SK-N-SH treated with all-trans-retinoic acid at 6 μM for 48 hours (cell line): ENCODE results near the gene HPN.

Experiments
- ATAC-seq: fragments of 200-7000 bp; cut with Tn5 transposase; 3 replicates; pipeline ENCODE4 v1.9.1; 2020; ENCODE audit warnings: mild to moderate bottlenecking, moderate library complexity
- ARNTL ChIP-seq: fragments of 450-650 bp; formaldehyde crosslinking; IDR thresholded peaks from 2 replicates; pipeline ENCODE4 v1.5.0; 2020; ENCODE audit warnings: low read depth, mild to moderate bottlenecking, moderate library complexity, borderline replicate concordance
- BACH2 ChIP-seq: fragments of 250-450 bp; sonication (Bioruptor Pico); IDR thresholded peaks from 2 replicates; pipeline ENCODE4 v1.9.0; 2021; ENCODE audit warnings: mild to moderate bottlenecking, borderline replicate concordance
- CSDC2 ChIP-seq: fragments of 250-450 bp; sonication (Bioruptor Pico); IDR thresholded peaks from 2 replicates; pipeline ENCODE4 v1.5.0; 2020; ENCODE audit warnings: mild to moderate bottlenecking, moderate library complexity
- ESRRG ChIP-seq: fragments of 250-450 bp; sonication (Bioruptor Pico); IDR thresholded peaks from 2 replicates; pipeline ENCODE4 v1.6.1; 2021; ENCODE audit warnings: mild to moderate bottlenecking
- GLIS3 ChIP-seq: fragments of 250-450 bp; sonication (Bioruptor Pico); IDR thresholded peaks from 2 replicates; pipeline ENCODE4 v1.5.0; 2020; ENCODE audit warnings: mild to moderate bottlenecking, moderate library complexity
- ISL1 ChIP-seq: fragments of 250-450 bp; sonication (Bioruptor Pico); IDR thresholded peaks from 2 replicates; pipeline ENCODE4 v2.1.2; 2022; ENCODE audit warnings: mild to moderate bottlenecking, moderate library complexity
- OSR1 ChIP-seq: fragments of 250-450 bp; sonication (Bioruptor Pico); IDR thresholded peaks from 2 replicates; pipeline ENCODE4 v1.8.0; 2022; ENCODE audit warnings: moderate library complexity, mild to moderate bottlenecking, inconsistent platforms
- PPARA ChIP-seq: fragments of 250-450 bp; sonication (Bioruptor Pico); IDR thresholded peaks from 2 replicates; pipeline ENCODE4 v1.5.0; 2020; ENCODE audit warnings: mild to moderate bottlenecking, borderline replicate concordance
- RARB ChIP-seq: fragments of 250-450 bp; sonication (Bioruptor Pico); IDR thresholded peaks from 2 replicates; pipeline ENCODE4 v1.8.0; 2021; ENCODE audit warnings: mild to moderate bottlenecking, moderate library complexity
- SNAI2 ChIP-seq: fragments of 250-450 bp; sonication (Bioruptor Pico); IDR thresholded peaks from 2 replicates; pipeline ENCODE4 v1.5.0; 2020; ENCODE audit warnings: mild to moderate bottlenecking, moderate library complexity
- TCF4 ChIP-seq: fragments of 250-450 bp; sonication (Bioruptor Pico); IDR thresholded peaks from 2 replicates; pipeline ENCODE4 v1.8.0; 2021; ENCODE audit warnings: mild to moderate bottlenecking, moderate library complexity, borderline replicate concordance
- TOX ChIP-seq: fragments of 250-450 bp; sonication (Bioruptor Pico); IDR thresholded peaks from 2 replicates; pipeline ENCODE4 v1.8.0; 2021; ENCODE audit warnings: mild to moderate bottlenecking, moderate library complexity, borderline replicate concordance
- ZC3H10 ChIP-seq: fragments of 250-450 bp; sonication (Bioruptor Pico); IDR thresholded peaks from 2 replicates; pipeline ENCODE4 v1.5.1; 2021; ENCODE audit warnings: mild to moderate bottlenecking, moderate library complexity
- ZFP3 ChIP-seq: fragments of 250-450 bp; sonication (Bioruptor Pico); IDR thresholded peaks from 2 replicates; pipeline ENCODE4 v1.5.0; 2020; ENCODE audit warnings: mild to moderate bottlenecking, moderate library complexity
- ZFP30 ChIP-seq: fragments of 450-650 bp; formaldehyde crosslinking; IDR thresholded peaks from 2 replicates; pipeline ENCODE4 v1.5.0; 2022; ENCODE audit warnings: mild to moderate bottlenecking, moderate library complexity
- ZNF565 ChIP-seq: fragments of 450-650 bp; formaldehyde crosslinking; conservative IDR thresholded peaks from 2 replicates; pipeline ENCODE4 v1.5.0; 2020; ENCODE audit warnings: low read depth, mild to moderate bottlenecking, moderate library complexity
- ZNF70 ChIP-seq: fragments of 450-650 bp; formaldehyde crosslinking; IDR thresholded peaks from 2 replicates; pipeline ENCODE4 v1.5.0; 2020; ENCODE audit warnings: mild to moderate bottlenecking, moderate library complexity
- ZNF8 ChIP-seq: fragments of 450-650 bp; formaldehyde crosslinking; IDR thresholded peaks from 2 replicates; pipeline ENCODE4 v1.5.0; 2020; ENCODE audit warnings: mild to moderate bottlenecking, moderate library complexity
- TF ChIP-seq, protein P1 (sequence below): fragments of 250-450 bp; sonication (Bioruptor Pico); IDR thresholded peaks from 2 replicates; pipeline ENCODE4 v1.5.1; 2020; ENCODE audit warnings: low read depth, mild to moderate bottlenecking, moderate library complexity
- TF ChIP-seq, protein P2 (sequence below): fragments of 250-450 bp; sonication (Bioruptor Pico); IDR thresholded peaks from 2 replicates; pipeline ENCODE4 v1.8.0; 2020; ENCODE audit warnings: mild to moderate bottlenecking, moderate library complexity, borderline replicate concordance
- TF ChIP-seq, protein P3 (sequence below): fragments of 250-450 bp; sonication (Bioruptor Pico); IDR thresholded peaks from 2 replicates; pipeline ENCODE4 v1.5.1; 2021; ENCODE audit warnings: mild to moderate bottlenecking, moderate library complexity
- TF ChIP-seq, protein P4 (sequence below): fragments of 250-450 bp; sonication (Bioruptor Pico); IDR thresholded peaks from 2 replicates; pipeline ENCODE4 v1.8.0; 2021; ENCODE audit warnings: low read depth, mild to moderate bottlenecking, moderate library complexity, borderline replicate concordance
- TF ChIP-seq, protein P5 (sequence below): fragments of 250-450 bp; sonication (Bioruptor Pico); IDR thresholded peaks from 2 replicates; pipeline ENCODE4 v1.5.0; 2020; ENCODE audit warnings: mild to moderate bottlenecking, moderate library complexity

HPN gene

DNA sequence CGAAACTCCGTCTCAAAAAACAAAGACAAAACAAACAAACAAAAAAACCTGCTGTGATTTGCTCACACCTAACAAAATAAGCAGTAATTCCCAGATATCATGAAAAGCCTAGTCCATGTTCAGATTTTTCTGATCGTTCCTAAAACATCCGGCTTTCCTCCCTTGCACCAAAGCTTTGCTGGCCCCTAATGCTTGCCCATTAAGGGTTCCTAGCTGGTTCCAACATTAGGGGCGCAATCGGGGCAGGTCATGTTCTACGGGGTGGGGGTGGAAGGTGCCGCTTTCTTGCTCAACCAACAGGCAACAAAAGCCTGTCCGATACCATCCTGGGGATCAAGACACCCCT, 48.6 kb downstream of the HPN start:
- TF ChIP-seq ARNTL (CRISPR knock-in tag): no peak
- no peak for ATAC-seq

DNA sequence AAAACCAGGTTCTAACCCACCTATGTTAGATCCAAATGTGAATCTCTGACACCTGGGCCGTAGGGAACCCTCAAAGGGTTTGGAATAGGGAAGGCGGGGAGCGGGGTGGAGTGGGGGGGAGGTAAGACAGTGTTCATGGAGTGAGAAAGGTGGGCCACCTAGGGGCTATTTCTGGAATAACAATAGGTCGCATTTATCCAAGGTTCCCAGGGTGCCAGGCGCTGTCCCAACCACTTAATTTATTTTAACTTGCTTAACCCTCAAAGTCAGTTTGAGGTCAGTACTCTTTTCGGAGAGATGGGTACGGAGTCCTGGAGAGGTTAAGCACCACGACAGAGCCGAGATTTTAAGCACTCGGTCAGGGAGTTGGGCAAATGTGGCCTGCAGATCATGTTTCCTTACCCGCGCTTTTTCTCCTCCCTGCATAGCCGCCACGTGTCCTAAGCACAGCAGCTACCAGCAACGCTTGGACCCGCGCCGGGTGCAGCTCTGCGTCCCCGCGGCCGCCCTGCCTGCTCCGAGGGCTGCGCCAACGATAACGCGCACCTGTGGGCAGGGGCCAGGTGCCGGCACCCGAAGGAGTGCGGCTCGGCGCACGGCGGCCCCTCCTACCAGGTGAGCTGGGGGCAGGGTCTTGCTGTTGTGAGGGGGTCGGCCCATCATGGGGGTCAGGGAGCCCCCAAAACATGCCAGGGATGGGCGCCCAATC, 49.1 kb downstream of the HPN start:
- ATAC-seq: peak; percentile 78
- TF ChIP-seq ZFP3 (CRISPR knock-in tag): no peak
- TF ChIP-seq, protein P1, sequence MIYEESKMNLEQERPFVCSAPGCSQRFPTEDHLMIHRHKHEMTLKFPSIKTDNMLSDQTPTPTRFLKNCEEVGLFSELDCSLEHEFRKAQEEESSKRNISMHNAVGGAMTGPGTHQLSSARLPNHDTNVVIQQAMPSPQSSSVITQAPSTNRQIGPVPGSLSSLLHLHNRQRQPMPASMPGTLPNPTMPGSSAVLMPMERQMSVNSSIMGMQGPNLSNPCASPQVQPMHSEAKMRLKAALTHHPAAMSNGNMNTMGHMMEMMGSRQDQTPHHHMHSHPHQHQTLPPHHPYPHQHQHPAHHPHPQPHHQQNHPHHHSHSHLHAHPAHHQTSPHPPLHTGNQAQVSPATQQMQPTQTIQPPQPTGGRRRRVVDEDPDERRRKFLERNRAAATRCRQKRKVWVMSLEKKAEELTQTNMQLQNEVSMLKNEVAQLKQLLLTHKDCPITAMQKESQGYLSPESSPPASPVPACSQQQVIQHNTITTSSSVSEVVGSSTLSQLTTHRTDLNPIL (CRISPR knock-in tag): no peak
- TF ChIP-seq ISL1 (CRISPR knock-in tag): no peak
- TF ChIP-seq PPARA (CRISPR knock-in tag): no peak
- TF ChIP-seq, protein P2, sequence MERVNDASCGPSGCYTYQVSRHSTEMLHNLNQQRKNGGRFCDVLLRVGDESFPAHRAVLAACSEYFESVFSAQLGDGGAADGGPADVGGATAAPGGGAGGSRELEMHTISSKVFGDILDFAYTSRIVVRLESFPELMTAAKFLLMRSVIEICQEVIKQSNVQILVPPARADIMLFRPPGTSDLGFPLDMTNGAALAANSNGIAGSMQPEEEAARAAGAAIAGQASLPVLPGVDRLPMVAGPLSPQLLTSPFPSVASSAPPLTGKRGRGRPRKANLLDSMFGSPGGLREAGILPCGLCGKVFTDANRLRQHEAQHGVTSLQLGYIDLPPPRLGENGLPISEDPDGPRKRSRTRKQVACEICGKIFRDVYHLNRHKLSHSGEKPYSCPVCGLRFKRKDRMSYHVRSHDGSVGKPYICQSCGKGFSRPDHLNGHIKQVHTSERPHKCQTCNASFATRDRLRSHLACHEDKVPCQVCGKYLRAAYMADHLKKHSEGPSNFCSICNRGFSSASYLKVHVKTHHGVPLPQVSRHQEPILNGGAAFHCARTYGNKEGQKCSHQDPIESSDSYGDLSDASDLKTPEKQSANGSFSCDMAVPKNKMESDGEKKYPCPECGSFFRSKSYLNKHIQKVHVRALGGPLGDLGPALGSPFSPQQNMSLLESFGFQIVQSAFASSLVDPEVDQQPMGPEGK: no peak
- TF ChIP-seq CSDC2 (CRISPR knock-in tag): no peak
- TF ChIP-seq ESRRG (CRISPR knock-in tag): no peak
- no peak for TF ChIP-seq RARB (CRISPR knock-in tag)
- TF ChIP-seq, protein P3, sequence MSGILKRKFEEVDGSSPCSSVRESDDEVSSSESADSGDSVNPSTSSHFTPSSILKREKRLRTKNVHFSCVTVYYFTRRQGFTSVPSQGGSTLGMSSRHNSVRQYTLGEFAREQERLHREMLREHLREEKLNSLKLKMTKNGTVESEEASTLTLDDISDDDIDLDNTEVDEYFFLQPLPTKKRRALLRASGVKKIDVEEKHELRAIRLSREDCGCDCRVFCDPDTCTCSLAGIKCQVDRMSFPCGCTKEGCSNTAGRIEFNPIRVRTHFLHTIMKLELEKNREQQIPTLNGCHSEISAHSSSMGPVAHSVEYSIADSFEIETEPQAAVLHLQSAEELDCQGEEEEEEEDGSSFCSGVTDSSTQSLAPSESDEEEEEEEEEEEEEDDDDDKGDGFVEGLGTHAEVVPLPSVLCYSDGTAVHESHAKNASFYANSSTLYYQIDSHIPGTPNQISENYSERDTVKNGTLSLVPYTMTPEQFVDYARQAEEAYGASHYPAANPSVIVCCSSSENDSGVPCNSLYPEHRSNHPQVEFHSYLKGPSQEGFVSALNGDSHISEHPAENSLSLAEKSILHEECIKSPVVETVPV: no peak
- no peak for TF ChIP-seq TOX (CRISPR knock-in tag)
- no peak for TF ChIP-seq TCF4 (CRISPR knock-in tag)
- TF ChIP-seq ZNF565 (CRISPR knock-in tag): no peak
- TF ChIP-seq ARNTL (CRISPR knock-in tag): no peak
- TF ChIP-seq GLIS3 (CRISPR knock-in tag): no peak
- no peak for TF ChIP-seq SNAI2 (CRISPR knock-in tag)
- TF ChIP-seq, protein P4, sequence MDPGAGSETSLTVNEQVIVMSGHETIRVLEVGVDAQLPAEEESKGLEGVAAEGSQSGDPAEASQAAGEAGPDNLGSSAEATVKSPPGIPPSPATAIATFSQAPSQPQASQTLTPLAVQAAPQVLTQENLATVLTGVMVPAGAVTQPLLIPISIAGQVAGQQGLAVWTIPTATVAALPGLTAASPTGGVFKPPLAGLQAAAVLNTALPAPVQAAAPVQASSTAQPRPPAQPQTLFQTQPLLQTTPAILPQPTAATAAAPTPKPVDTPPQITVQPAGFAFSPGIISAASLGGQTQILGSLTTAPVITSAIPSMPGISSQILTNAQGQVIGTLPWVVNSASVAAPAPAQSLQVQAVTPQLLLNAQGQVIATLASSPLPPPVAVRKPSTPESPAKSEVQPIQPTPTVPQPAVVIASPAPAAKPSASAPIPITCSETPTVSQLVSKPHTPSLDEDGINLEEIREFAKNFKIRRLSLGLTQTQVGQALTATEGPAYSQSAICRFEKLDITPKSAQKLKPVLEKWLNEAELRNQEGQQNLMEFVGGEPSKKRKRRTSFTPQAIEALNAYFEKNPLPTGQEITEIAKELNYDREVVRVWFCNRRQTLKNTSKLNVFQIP: no peak
- TF ChIP-seq, protein P5, sequence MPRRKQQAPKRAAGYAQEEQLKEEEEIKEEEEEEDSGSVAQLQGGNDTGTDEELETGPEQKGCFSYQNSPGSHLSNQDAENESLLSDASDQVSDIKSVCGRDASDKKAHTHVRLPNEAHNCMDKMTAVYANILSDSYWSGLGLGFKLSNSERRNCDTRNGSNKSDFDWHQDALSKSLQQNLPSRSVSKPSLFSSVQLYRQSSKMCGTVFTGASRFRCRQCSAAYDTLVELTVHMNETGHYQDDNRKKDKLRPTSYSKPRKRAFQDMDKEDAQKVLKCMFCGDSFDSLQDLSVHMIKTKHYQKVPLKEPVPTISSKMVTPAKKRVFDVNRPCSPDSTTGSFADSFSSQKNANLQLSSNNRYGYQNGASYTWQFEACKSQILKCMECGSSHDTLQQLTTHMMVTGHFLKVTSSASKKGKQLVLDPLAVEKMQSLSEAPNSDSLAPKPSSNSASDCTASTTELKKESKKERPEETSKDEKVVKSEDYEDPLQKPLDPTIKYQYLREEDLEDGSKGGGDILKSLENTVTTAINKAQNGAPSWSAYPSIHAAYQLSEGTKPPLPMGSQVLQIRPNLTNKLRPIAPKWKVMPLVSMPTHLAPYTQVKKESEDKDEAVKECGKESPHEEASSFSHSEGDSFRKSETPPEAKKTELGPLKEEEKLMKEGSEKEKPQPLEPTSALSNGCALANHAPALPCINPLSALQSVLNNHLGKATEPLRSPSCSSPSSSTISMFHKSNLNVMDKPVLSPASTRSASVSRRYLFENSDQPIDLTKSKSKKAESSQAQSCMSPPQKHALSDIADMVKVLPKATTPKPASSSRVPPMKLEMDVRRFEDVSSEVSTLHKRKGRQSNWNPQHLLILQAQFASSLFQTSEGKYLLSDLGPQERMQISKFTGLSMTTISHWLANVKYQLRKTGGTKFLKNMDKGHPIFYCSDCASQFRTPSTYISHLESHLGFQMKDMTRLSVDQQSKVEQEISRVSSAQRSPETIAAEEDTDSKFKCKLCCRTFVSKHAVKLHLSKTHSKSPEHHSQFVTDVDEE: no peak
- TF ChIP-seq ZFP30 (CRISPR knock-in tag): no peak
- TF ChIP-seq BACH2 (CRISPR knock-in tag): no peak

DNA sequence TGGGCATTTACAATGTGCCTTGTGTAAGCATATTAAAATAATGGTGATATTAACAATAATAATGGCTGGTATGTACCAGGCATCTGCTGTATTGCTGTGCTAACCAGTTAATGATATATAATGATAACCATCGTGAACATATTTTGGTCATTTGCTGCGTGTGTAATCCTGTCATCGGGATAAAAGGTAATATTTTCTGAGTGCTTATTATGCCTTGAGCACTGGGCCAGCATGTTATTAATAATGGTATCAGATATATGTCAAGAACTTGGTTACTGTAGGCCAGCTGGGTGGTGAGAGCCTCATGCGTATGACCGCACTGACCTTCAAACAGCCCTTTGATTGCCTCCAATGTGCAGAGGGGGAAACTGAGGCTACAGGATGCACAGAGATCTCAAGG, 51.9 kb downstream of the HPN start:
- no peak for ATAC-seq
- TF ChIP-seq RARB (CRISPR knock-in tag) (no peak), ESRRG (CRISPR knock-in tag) (no peak), OSR1 (CRISPR knock-in tag) (no peak), PPARA (CRISPR knock-in tag) (no peak), ZNF565 (CRISPR knock-in tag) (no peak), ZNF70 (CRISPR knock-in tag) (no peak), BACH2 (CRISPR knock-in tag) (no peak), ARNTL (CRISPR knock-in tag) (no peak), TCF4 (CRISPR knock-in tag) (no peak), GLIS3 (CRISPR knock-in tag) (no peak), ZC3H10 (no peak), ZNF8 (CRISPR knock-in tag) (no peak), CSDC2 (CRISPR knock-in tag) (no peak)
- TF ChIP-seq, protein P5: no peak
- TF ChIP-seq, protein P3: no peak
